Activated CD8-positive, alpha-beta T cell treated with anti-CD3 and anti-CD28 coated beads for 36 hours (primary cell): Measurements from ENCODE around the gene SPRYD7. TPM values are rescaled to one million over a fixed set of nuclear protein-coding genes. Genes with fewer than 3 reads are reported as not detected.

Experiments
- ATAC-seq: fragments of 200-7000 bp; cut with Tn5 transposase; one replicate; pipeline ENCODE4 v1.10.0; 2021; ENCODE audit warnings: mild to moderate bottlenecking, moderate library complexity
- CTCF ChIA-PET: fragments of 350-600 bp; sonication (Branson Sonifier 250); formaldehyde crosslinking; loops from one replicate; lab custom pipeline; 2021; ENCODE audit warnings: antibody characterized with exemption; lab: Charles Lee
- POLR2A ChIA-PET: fragments of 350-600 bp; sonication (Branson Sonifier 250); formaldehyde crosslinking; loops from one replicate; lab custom pipeline; 2021; ENCODE audit warnings: antibody characterized with exemption; lab: Charles Lee
- DNase-seq: peaks from one replicate; pipeline ENCODE4 v3.0.0-alpha.2; 2020
- H3K27ac Mint-ChIP-seq: one replicate; pipeline ENCODE4 v1.8.0; 2021; ENCODE audit warnings: mild to moderate bottlenecking, mixed read lengths
- H3K27me3 Mint-ChIP-seq: one replicate; pipeline ENCODE4 v1.8.0; 2021; ENCODE audit warnings: mixed read lengths
- H3K36me3 Mint-ChIP-seq: one replicate; pipeline ENCODE4 v1.8.0; 2021; ENCODE audit warnings: low read depth, mixed read lengths
- H3K4me1 Mint-ChIP-seq: one replicate; pipeline ENCODE4 v1.8.0; 2021; ENCODE audit warnings: low read depth, mixed read lengths
- H3K4me3 Mint-ChIP-seq: one replicate; pipeline ENCODE4 v1.8.0; 2021; ENCODE audit warnings: mild to moderate bottlenecking, moderate library complexity, mixed read lengths
- H3K9me3 Mint-ChIP-seq: one replicate; pipeline ENCODE4 v1.8.0; 2021; ENCODE audit warnings: mixed read lengths
- CTCF ChIP-seq: fragments of 200-600 bp; IDR thresholded peaks from one replicate; pipeline ENCODE4 v1.8.0; 2022; ENCODE audit warnings: antibody characterized with exemption, mild to moderate bottlenecking
- intact Hi-C: fragments of 100-400 bp; cut with micrococcal nuclease; formaldehyde crosslinking; loops from one replicate; pipeline ENCODE4 v1.10.0; 2022
- total RNA-seq, 2 experiments: library from RNA; stranded (reverse); gene quantifications; one replicate each; pipeline ENCODE4 v1.2.3, GENCODE V29; 2021

The SPRYD7 gene
- total RNA-seq, 2 experiments from 2014 or later = 6.3 to 6.7 TPM

- no peak overlapping the region for H3K4me3 Mint-ChIP-seq
- ATAC-seq = no peak
Observed at GRCh38 chr13:49890376-49890775, 45.8 kb downstream of the SPRYD7 start.

GRCh38 chr13:49878682-49879081 is 57.5 kb downstream of the SPRYD7 start:
- H3K36me3 Mint-ChIP-seq = peaks cover 12% of the 10 kb centered on the region
- H3K27me3 Mint-ChIP-seq = peaks cover 19% of the 10 kb centered on the region
- DNase-seq = no peak
- POLR2A ChIA-PET = no interaction called here
- intact Hi-C loops = no loop called here
- CTCF ChIA-PET = no interaction called here
- no peak overlapping the region for H3K27ac Mint-ChIP-seq
- peaks cover 21% of the 10 kb centered on the region for H3K9me3 Mint-ChIP-seq
- ATAC-seq = no peak
- H3K4me1 Mint-ChIP-seq = no peaks in the 10 kb centered on the region
- no peak overlapping the region for H3K4me3 Mint-ChIP-seq
- TF ChIP-seq CTCF = no peak

More at GRCh38 chr13:49890376-49890775, 45.8 kb downstream of the SPRYD7 start:
- no peak for DNase-seq
- intact Hi-C loops = no loop called here
- CTCF ChIA-PET = no interaction called here
- H3K9me3 Mint-ChIP-seq = no peaks in the 10 kb centered on the region
- TF ChIP-seq CTCF = no peak
- POLR2A ChIA-PET = no interaction called here
- H3K27me3 Mint-ChIP-seq = peaks cover under 1% of the 10 kb centered on the region
- H3K4me1 Mint-ChIP-seq = no peaks in the 10 kb centered on the region
- H3K27ac Mint-ChIP-seq = no peak overlapping the region
- no peaks in the 10 kb centered on the region for H3K36me3 Mint-ChIP-seq

GRCh38 chr13:49877629-49878218 is 58.4 kb downstream of the SPRYD7 start:
- H3K4me1 Mint-ChIP-seq = no peaks in the 10 kb centered on the region
- POLR2A ChIA-PET = no interaction called here
- no peak overlapping the region for H3K4me3 Mint-ChIP-seq
- TF ChIP-seq CTCF = no peak
- CTCF ChIA-PET = no interaction called here
- H3K36me3 Mint-ChIP-seq = peaks cover 12% of the 10 kb centered on the region
- ATAC-seq = no peak
- H3K9me3 Mint-ChIP-seq = peaks cover 21% of the 10 kb centered on the region
- no peak for DNase-seq
- intact Hi-C loops = no loop called here
- peaks cover 19% of the 10 kb centered on the region for H3K27me3 Mint-ChIP-seq
- H3K27ac Mint-ChIP-seq = no peak overlapping the region

- TF ChIP-seq CTCF = no peak
- intact Hi-C loops = no loop called here
- peaks cover 19% of the 10 kb centered on the region for H3K9me3 Mint-ChIP-seq
- ChIA-PET POLR2A (no interaction called here), CTCF (no interaction called here)
- H3K27me3 Mint-ChIP-seq = peaks cover 8% of the 10 kb centered on the region
- no peaks in the 10 kb centered on the region for H3K4me1 Mint-ChIP-seq
- ATAC-seq = no peak
- DNase-seq = no peak
- H3K4me3 Mint-ChIP-seq = no peak overlapping the region
- no peak overlapping the region for H3K27ac Mint-ChIP-seq
- peaks cover 12% of the 10 kb centered on the region for H3K36me3 Mint-ChIP-seq
Observed at GRCh38 chr13:49874430-49874829, 61.7 kb downstream of the SPRYD7 start.

GRCh38 chr13:49869519-49869918 is 66.6 kb downstream of the SPRYD7 start:
- intact Hi-C loops = no loop called here
- no peak for DNase-seq
- CTCF ChIA-PET = interaction anchor here (1.3 kb wide), 1 partner anchor 53 kb away, joined by 3 read pairs; no protein-coding TSS in a partner anchor
- Mint-ChIP-seq H3K4me3 (no peak overlapping the region), H3K27ac (no peak overlapping the region), H3K27me3 (peaks cover 4% of the 10 kb centered on the region), H3K9me3 (peaks cover 3% of the 10 kb centered on the region), H3K36me3 (peaks cover 3% of the 10 kb centered on the region), H3K4me1 (no peaks in the 10 kb centered on the region)
- POLR2A ChIA-PET = interaction anchor here (1.5 kb wide), 1 partner anchor 241 kb away, joined by 3 read pairs; the partner anchor contains the start of gene ARL11
- no peak for ATAC-seq
- TF ChIP-seq CTCF = no peak
